ENCODE data around the gene RBP3.

DNA sequence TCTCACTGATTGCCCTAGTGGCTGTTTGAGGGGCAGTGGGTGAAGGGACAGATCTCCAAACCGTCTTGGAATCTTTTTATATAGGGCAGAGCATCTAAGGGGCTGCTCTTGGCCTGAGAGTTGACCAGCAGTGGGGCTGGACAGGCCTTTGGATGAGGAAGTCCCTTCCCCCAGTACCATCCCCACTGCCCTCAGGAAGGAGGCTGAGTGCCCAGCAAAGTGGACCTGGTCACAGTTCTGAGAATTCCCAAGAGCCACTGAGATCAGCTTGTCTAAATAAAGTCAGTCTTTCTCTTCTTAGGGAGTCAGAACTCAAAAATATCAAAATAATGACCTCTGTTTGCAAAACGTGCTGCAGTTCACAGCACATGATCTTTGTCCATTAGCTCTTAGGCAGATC lies 42.6 kb upstream of the RBP3 start:
- TF ChIP-seq PPARA (CRISPR knock-in tag; IDR thresholded peaks at IDR 0.05; ENCODE audit: borderline replicate concordance) (no peak), SNAI2 (CRISPR knock-in tag; IDR thresholded peaks at IDR 0.05) (no peak), POU6F1 (CRISPR knock-in tag; IDR thresholded peaks at IDR 0.05; ENCODE audit: borderline replicate concordance, low read depth) (no peak), BACH2 (CRISPR knock-in tag; IDR thresholded peaks at IDR 0.05; ENCODE audit: borderline replicate concordance) (no peak), ZNF8 (CRISPR knock-in tag; IDR thresholded peaks at IDR 0.05) (no peak), ZFP30 (CRISPR knock-in tag; IDR thresholded peaks at IDR 0.05) (no peak), CSDC2 (CRISPR knock-in tag; IDR thresholded peaks at IDR 0.05) (no peak)

All from SK-N-SH treated with all-trans-retinoic acid at 6 μM for 48 hours (cell line).